ENCODE results near the gene ALMS1. TPM values are rescaled to one million over a fixed set of nuclear protein-coding genes. Genes with fewer than 3 reads are reported as not detected.
"Not testable (repeated sequence)": the region's sequence is repeated elsewhere in the genome, so short reads cannot be mapped to it uniquely, and the experiment has no call there.

Gene ALMS1
- total and polyA plus RNA-seq, 2 of the 4 experiments (the other 2 are of a cell fraction): 20.8 to 52.8 TPM

DNA sequence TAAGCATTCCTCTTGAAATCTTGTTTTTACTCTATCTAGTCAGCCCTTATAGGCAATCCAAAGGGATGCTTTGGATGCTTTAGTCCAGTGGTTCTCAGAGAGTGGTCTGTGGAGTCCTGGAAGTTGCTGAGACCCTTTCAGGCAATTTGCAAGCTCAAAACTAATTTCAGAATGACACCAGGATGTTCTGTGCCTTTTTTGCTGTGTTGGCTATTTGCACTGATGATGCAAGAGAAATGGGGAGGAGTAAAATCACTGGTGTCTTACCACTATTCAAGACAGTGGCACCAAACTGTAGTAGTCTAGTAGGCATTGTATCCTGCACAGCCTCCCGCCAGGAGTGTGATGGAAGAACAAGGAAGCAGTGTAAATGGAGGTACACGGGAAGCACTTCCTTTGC, 219.0 kb downstream of the ALMS1 start:
- H3K18ac ChIP-seq (ENCODE audit: low read depth, low read length); H2AK9ac ChIP-seq (replicated peaks; ENCODE audit: low read depth, low read length, poor library complexity); H3K4me2 ChIP-seq (ENCODE audit: low read depth, low read length); H3K9me1 ChIP-seq (ENCODE audit: insufficient read depth, low read length); H2BK5ac ChIP-seq (ENCODE audit: low read depth, low read length, poor library complexity, severe bottlenecking); H2BK120ac ChIP-seq (ENCODE audit: low read depth, low read length); POLR2A ChIA-PET (ENCODE audit: unreplicated experiment); H3K9ac ChIP-seq (ENCODE audit: low read depth, low read length); DNase-seq; H3K14ac ChIP-seq (replicated peaks; ENCODE audit: low read depth, low read length); H4K91ac ChIP-seq (ENCODE audit: insufficient read depth, low read depth, low read length); H3K4me3 ChIP-seq (ENCODE audit: insufficient read depth, low read depth, low read length); H4K8ac ChIP-seq (ENCODE audit: low read depth in 2 of 2, low read length in 2 of 2); H3K4me1 ChIP-seq (ENCODE audit: control insufficient read depth, insufficient read depth, low read length); H2BK15ac ChIP-seq (ENCODE audit: low read depth, low read length); CTCF ChIA-PET; H3K36me3 ChIP-seq (ENCODE audit: control insufficient read depth, insufficient read depth, low read length); H4K20me1 ChIP-seq (ENCODE audit: insufficient read depth, low read length); H3K4ac ChIP-seq (ENCODE audit: low read depth, low read length); H4K5ac ChIP-seq (ENCODE audit: low read depth, low read length); in situ Hi-C loops (cut with MboI; ENCODE audit: low sequenced_read_pairs); H3K9me3 ChIP-seq (ENCODE audit: control insufficient read depth, insufficient read depth, low read length); H3K27me3 ChIP-seq (ENCODE audit: control insufficient read depth, insufficient read depth, low read length); H3K27ac ChIP-seq (ENCODE audit: insufficient read depth, low read length); ATAC-seq (ENCODE audit: low read depth); H3K23ac ChIP-seq (ENCODE audit: low read depth, low read length); H3K79me1 ChIP-seq (ENCODE audit: low read depth in 1 of 2, low read length in 2 of 2); H2AFZ ChIP-seq (replicated peaks; ENCODE audit: low read length, poor library complexity); H2AK5ac ChIP-seq (ENCODE audit: low read depth, low read length); intact Hi-C loops (cut with micrococcal nuclease); H2BK20ac ChIP-seq (ENCODE audit: low read depth, low read length); BruUV-seq (replicated peaks); H3K56ac ChIP-seq (ENCODE audit: extremely low read depth, insufficient read depth, low read length); dilution Hi-C loops (cut with HindIII; ENCODE audit: low sequenced_read_pairs, unreplicated experiment): not testable (repeated sequence)
- no CpG with 5 or more reads among the region's 2 CpGs for WGBS, 2 experiments (ENCODE audit: extremely low coverage in 2 of 2, insufficient read length in 1 of 2)
- TF ChIP-seq MAFK (IDR thresholded peaks at IDR 0.05; ENCODE audit: low read depth, low read length): peak; percentile 34; the same call in 1 of the 2 replicates

Measured in IMR-90 (cell line).